Endothelial cell of umbilical vein (primary cell): ENCODE measurements around the gene TAGLN. TPM values are rescaled to one million over a fixed set of nuclear protein-coding genes. Genes with fewer than 3 reads are reported as not detected.

ENCODE experiments used
- BruUV-seq: library from RNA; stranded (reverse); fragments of 400-500 nt; replicated peaks from 2 replicates; lab custom pipeline; 2021; lab: Mats Ljungman, UMichigan
- CTCF ChIA-PET: fragments of 300-600, 350-600 bp; sonication (Branson Sonifier 250); formaldehyde crosslinking; loops from one replicate; lab custom pipeline; 2021; ENCODE audit warnings: antibody characterized with exemption, inconsistent platforms; lab: Charles Lee
- POLR2A ChIA-PET: fragments of 300-600, 350-600 bp; sonication (Branson Sonifier 250); formaldehyde crosslinking; loops from one replicate; lab custom pipeline; 2021; ENCODE audit warnings: antibody characterized with exemption, inconsistent platforms; lab: Charles Lee
- DNase-seq: peaks from one replicate; pipeline ENCODE4 v3.0.0-alpha.2; 2011; ENCODE audit warnings: low read depth, low spot score
- FAIRE-seq: peaks from 2 replicates; lab custom pipeline; 2011; peaks lifted over from hg19 to GRCh38; lab: Jason Lieb, UNC
- H2AFZ ChIP-seq: 2 replicates; pipeline ENCODE4 v1.6.0; 2012; ENCODE audit warnings: low read depth, low read length, control low read depth, inconsistent platforms
- H3K27ac ChIP-seq: 2 replicates; pipeline ENCODE4 v1.5.1; 2011; ENCODE audit warnings: low read depth, mild to moderate bottlenecking, control low read depth, low read length, moderate library complexity; ENCODE audit not compliant: insufficient read depth
- H3K27me3 ChIP-seq, 2 experiments: 2 replicates each; pipeline versions ENCODE4 v1.6.0 to v1.6.1; 2011; ENCODE audit warnings: low read length in 2 of 2, mixed read lengths in 1 of 2; ENCODE audit not compliant: control insufficient read depth in 2 of 2, insufficient read depth in 2 of 2
- H3K36me3 ChIP-seq, 2 experiments: 2 replicates in 1 of 2; 3 replicates in 1 of 2; pipeline ENCODE4 v1.5.1; 2011; ENCODE audit warnings: low read length in 2 of 2, mild to moderate bottlenecking in 1 of 2, moderate library complexity in 1 of 2; ENCODE audit not compliant: control insufficient read depth in 2 of 2, insufficient read depth in 2 of 2; ENCODE audit errors: extremely low read depth in 1 of 2
- H3K4me1 ChIP-seq: 3 replicates; pipeline ENCODE4 v1.5.1; 2011; ENCODE audit warnings: mild to moderate bottlenecking, low read length; ENCODE audit not compliant: control insufficient read depth, insufficient read depth; ENCODE audit errors: extremely low read depth
- H3K4me2 ChIP-seq: 2 replicates; pipeline ENCODE4 v1.6.1; 2011; ENCODE audit warnings: low read length, control low read depth, mixed read lengths; ENCODE audit not compliant: insufficient read depth
- H3K4me3 ChIP-seq, 3 experiments: fragments of 200-600 bp in 1 of 3; sonication (generic), shearing (Covaris generic) in 1 of 3; replicated peaks in 1 of 3; 2 replicates each; pipeline ENCODE4 v1.5.1; 2011 to 2016; ENCODE audit warnings: control low read depth in 3 of 3, low read length in 3 of 3, mild to moderate bottlenecking in 2 of 3, inconsistent platforms in 1 of 3, low read depth in 1 of 3, moderate library complexity in 1 of 3; ENCODE audit not compliant: insufficient read depth in 1 of 3
- H3K79me2 ChIP-seq: 2 replicates; pipeline ENCODE4 v1.6.0; 2012; ENCODE audit warnings: low read length, inconsistent platforms; ENCODE audit not compliant: control insufficient read depth, insufficient read depth
- H3K9ac ChIP-seq: replicated peaks from 2 replicates; pipeline ENCODE3; 2011; ENCODE audit warnings: low read length, control low read depth; ENCODE audit not compliant: insufficient read depth; ENCODE audit errors: extremely low read depth
- H3K9me1 ChIP-seq: replicated peaks from 3 replicates; pipeline ENCODE4 v1.6.0; 2011; ENCODE audit warnings: mild to moderate bottlenecking, low read length; ENCODE audit not compliant: control insufficient read depth, insufficient read depth; ENCODE audit errors: extremely low read depth
- H3K9me3 ChIP-seq: replicated peaks from 2 replicates; pipeline ENCODE4 v1.5.1; 2012; ENCODE audit warnings: low read length, inconsistent platforms; ENCODE audit not compliant: control insufficient read depth, insufficient read depth
- H4K20me1 ChIP-seq: replicated peaks from 2 replicates; pipeline ENCODE3; 2011; ENCODE audit warnings: mild to moderate bottlenecking, low read length; ENCODE audit not compliant: control insufficient read depth, insufficient read depth; ENCODE audit errors: extremely low read depth
- EZH2 ChIP-seq: IDR thresholded peaks from 2 replicates; pipeline ENCODE4 v1.6.1; 2012; ENCODE audit warnings: borderline replicate concordance, low read depth, mild to moderate bottlenecking, moderate library complexity, low read length, inconsistent platforms; ENCODE audit not compliant: severe bottlenecking
- FOS ChIP-seq: IDR thresholded peaks from 2 replicates; pipeline ENCODE4 v1.6.1; 2011; ENCODE audit warnings: mild to moderate bottlenecking, low read length, moderate library complexity, borderline replicate concordance; ENCODE audit not compliant: insufficient read depth
- GATA2 ChIP-seq: IDR thresholded peaks from 2 replicates; pipeline ENCODE4 v1.7.0; 2011; ENCODE audit warnings: low read depth, mild to moderate bottlenecking, moderate library complexity, mixed read lengths, low read length; ENCODE audit not compliant: insufficient read length, insufficient read depth
- JUN ChIP-seq: IDR thresholded peaks from 2 replicates; pipeline ENCODE4 v1.6.1; 2011; ENCODE audit warnings: borderline replicate concordance, low read depth; ENCODE audit not compliant: insufficient read length, insufficient read depth
- MAX ChIP-seq: IDR thresholded peaks from 2 replicates; pipeline ENCODE4 v1.6.1; 2011; ENCODE audit not compliant: insufficient read depth, insufficient read length
- MYC ChIP-seq: IDR thresholded peaks from one replicate; pipeline ENCODE4 v1.6.1; 2011; ENCODE audit warnings: mild to moderate bottlenecking, low read depth, low read length
- POLR2A ChIP-seq: IDR thresholded peaks from 2 replicates; pipeline ENCODE4 v1.6.1; 2012; ENCODE audit warnings: low read depth, mild to moderate bottlenecking, control low read depth, low read length
- POLR2AphosphoS5 ChIP-seq: IDR thresholded peaks from 2 replicates; pipeline ENCODE4 v1.6.1; 2012; ENCODE audit warnings: low read depth, mild to moderate bottlenecking, control low read depth, low read length, moderate library complexity; ENCODE audit not compliant: insufficient read depth
- dilution Hi-C: fragments of 300-500 bp; cut with MboI; formaldehyde crosslinking; loops from one replicate; pipeline ENCODE4 v1.15.0; 2019; ENCODE audit warnings: low sequenced_read_pairs; ENCODE audit not compliant: extremely low pct_ligation_motif_present
- intact Hi-C: fragments of 100-400 bp; cut with micrococcal nuclease; formaldehyde crosslinking; loops from one replicate; pipeline ENCODE4 v1.10.0; 2022
- polyA plus RNA-seq, 4 experiments: library from polyadenylated mRNA; depleted of rRNA in 3 of 4; stranded (reverse) in 3 of 4; unstranded in 1 of 4; fragments of >200 nt; gene quantifications; 2 replicates each; pipeline versions ENCODE4 v1.2.1 to v1.2.3, GENCODE V29; 2011 to 2012; ENCODE audit warnings: missing spikeins in 1 of 4
- total RNA-seq: library from RNA; stranded (reverse); gene quantifications from 2 replicates; pipeline ENCODE4 v1.2.3, GENCODE V29; 2021
- TF ChIP-seq, protein P1 (sequence below), 2 donors: IDR thresholded peaks; 1 replicate in 1 of 2; 2 replicates in 1 of 2; pipeline ENCODE4 v1.5.1; 2011; ENCODE audit warnings: low read length in 2 of 2, mild to moderate bottlenecking in 2 of 2, moderate library complexity in 2 of 2, control low read depth in 1 of 2, inconsistent platforms in 1 of 2, low read depth in 1 of 2; ENCODE audit not compliant: insufficient read depth in 1 of 2; ENCODE audit errors: extremely low read depth in 1 of 2

The TAGLN gene
- total and polyA plus RNA-seq, 2 donors (not counting 3 experiments of a cell fraction or from before 2014, with no cell fraction given): 20.8 to 113 TPM

- Histone ChIP-seq H3K4me1 (peaks cover 9% of the 10 kb centered on the region), H2AFZ (peak overlapping the region; percentile 75), H3K9me3 (no peaks in the 10 kb centered on the region), H3K36me3 (peaks cover 0 to 3% of the 10 kb centered on the region in 2 experiments), H3K27me3 (no peaks in the 10 kb centered on the region), H3K9me1 (no peaks in the 10 kb centered on the region), H3K4me2 (peak overlapping the region; percentile 38), H3K79me2 (no peaks in the 10 kb centered on the region), H3K4me3 (peak overlapping the region in 1 of 3 experiments; percentile 12), H3K9ac (no peak overlapping the region), H3K27ac (no peak overlapping the region), H4K20me1 (no peaks in the 10 kb centered on the region)
- DNase-seq (no peak), FAIRE-seq (no peak)
- TF ChIP-seq, protein P1, sequence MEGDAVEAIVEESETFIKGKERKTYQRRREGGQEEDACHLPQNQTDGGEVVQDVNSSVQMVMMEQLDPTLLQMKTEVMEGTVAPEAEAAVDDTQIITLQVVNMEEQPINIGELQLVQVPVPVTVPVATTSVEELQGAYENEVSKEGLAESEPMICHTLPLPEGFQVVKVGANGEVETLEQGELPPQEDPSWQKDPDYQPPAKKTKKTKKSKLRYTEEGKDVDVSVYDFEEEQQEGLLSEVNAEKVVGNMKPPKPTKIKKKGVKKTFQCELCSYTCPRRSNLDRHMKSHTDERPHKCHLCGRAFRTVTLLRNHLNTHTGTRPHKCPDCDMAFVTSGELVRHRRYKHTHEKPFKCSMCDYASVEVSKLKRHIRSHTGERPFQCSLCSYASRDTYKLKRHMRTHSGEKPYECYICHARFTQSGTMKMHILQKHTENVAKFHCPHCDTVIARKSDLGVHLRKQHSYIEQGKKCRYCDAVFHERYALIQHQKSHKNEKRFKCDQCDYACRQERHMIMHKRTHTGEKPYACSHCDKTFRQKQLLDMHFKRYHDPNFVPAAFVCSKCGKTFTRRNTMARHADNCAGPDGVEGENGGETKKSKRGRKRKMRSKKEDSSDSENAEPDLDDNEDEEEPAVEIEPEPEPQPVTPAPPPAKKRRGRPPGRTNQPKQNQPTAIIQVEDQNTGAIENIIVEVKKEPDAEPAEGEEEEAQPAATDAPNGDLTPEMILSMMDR (IDR thresholded peaks at IDR 0.05; ENCODE audit: extremely low read depth in 1 of 2, insufficient read depth in 1 of 2, low read depth in 1 of 2, low read length in 2 of 2): no peak
- TF ChIP-seq MYC (no peak), FOS (no peak), POLR2A (no peak), POLR2AphosphoS5 (no peak), JUN (no peak), GATA2 (no peak), EZH2 (no peak), MAX (no peak)
- POLR2A ChIA-PET: no interaction called here
- BruUV-seq: TSS peak; percentile 72
- CTCF ChIA-PET: interaction anchor here (1.1 to 1.3 kb wide), 3 partner anchors 15 to 28 kb away, joined by 3 to 4 read pairs (median 3); no protein-coding TSS in a partner anchor
- intact Hi-C loops (loop anchor here (2.0 kb wide), 1 partner anchor 20 kb away; the partner anchor contains the start of gene SIDT2), dilution Hi-C loops (no loop called here)
Measured at GRCh38 chr11:117198613-117199012, 557 bp upstream of the TAGLN start.
